ENCODE data around the gene TLR9.

The TLR9 gene

GRCh38 chr3:52229656-52230055 is 4.2 kb upstream of the TLR9 start:
- H3K4me3 ChIP-seq (ENCODE audit: low read length): no peak overlapping the region
- no peak for DNase-seq (ENCODE audit: low read depth)
- H3K27me3 ChIP-seq (replicated peaks; ENCODE audit: control insufficient read depth, insufficient read depth, low read length): no peaks in the 10 kb centered on the region
- H3K36me3 ChIP-seq (ENCODE audit: control insufficient read depth, insufficient read depth, low read length, severe bottlenecking): peaks cover 62% of the 10 kb centered on the region
- peaks cover 9% of the 10 kb centered on the region for H3K4me1 ChIP-seq (ENCODE audit: control insufficient read depth, insufficient read depth, low read length)
- no peaks in the 10 kb centered on the region for H3K9me3 ChIP-seq (ENCODE audit: control insufficient read depth, low read length)
- H3K9ac ChIP-seq (ENCODE audit: low read length): no peak overlapping the region

GRCh38 chr3:52228751-52229291 is 3.4 kb upstream of the TLR9 start:
- no peak for DNase-seq (ENCODE audit: low read depth)
- H3K4me3 ChIP-seq (ENCODE audit: low read length): no peak overlapping the region
- H3K36me3 ChIP-seq (ENCODE audit: control insufficient read depth, insufficient read depth, low read length, severe bottlenecking): peaks cover 55% of the 10 kb centered on the region
- H3K4me1 ChIP-seq (ENCODE audit: control insufficient read depth, insufficient read depth, low read length): peaks cover under 1% of the 10 kb centered on the region
- H3K9me3 ChIP-seq (ENCODE audit: control insufficient read depth, low read length): no peaks in the 10 kb centered on the region
- no peaks in the 10 kb centered on the region for H3K27me3 ChIP-seq (replicated peaks; ENCODE audit: control insufficient read depth, insufficient read depth, low read length)
- no peak overlapping the region for H3K9ac ChIP-seq (ENCODE audit: low read length)

GRCh38 chr3:52228266-52228665 is 2.8 kb upstream of the TLR9 start:
- H3K36me3 ChIP-seq (ENCODE audit: control insufficient read depth, insufficient read depth, low read length, severe bottlenecking): peaks cover 53% of the 10 kb centered on the region
- H3K9me3 ChIP-seq (ENCODE audit: control insufficient read depth, low read length): no peaks in the 10 kb centered on the region

DNA sequence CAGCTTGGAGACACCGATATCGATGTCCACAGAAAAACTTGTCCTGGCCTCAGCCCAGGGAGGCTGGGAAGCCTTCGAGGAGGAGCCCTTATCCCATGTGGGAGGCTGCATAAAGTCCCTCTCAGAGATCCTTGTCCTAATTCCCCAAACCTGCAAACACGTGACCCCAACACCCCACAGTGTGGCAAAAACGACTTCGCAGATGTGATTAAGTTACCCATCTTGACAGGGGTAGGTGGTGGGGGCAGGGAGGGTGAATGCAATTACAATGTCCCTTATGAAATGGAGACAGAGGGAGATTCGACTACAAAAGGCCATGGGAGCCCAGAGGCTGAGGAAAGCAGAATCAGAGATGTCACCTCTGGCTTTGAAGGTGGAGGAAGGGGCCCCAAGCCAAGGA is 2.3 kb upstream of the TLR9 start:
- H3K4me3 ChIP-seq (ENCODE audit: low read length): no peak overlapping the region
- no peak for DNase-seq (ENCODE audit: low read depth)
- H3K9me3 ChIP-seq (ENCODE audit: control insufficient read depth, low read length): no peaks in the 10 kb centered on the region
- peaks cover 48% of the 10 kb centered on the region for H3K36me3 ChIP-seq (ENCODE audit: control insufficient read depth, insufficient read depth, low read length, severe bottlenecking)
- no peaks in the 10 kb centered on the region for H3K4me1 ChIP-seq (ENCODE audit: control insufficient read depth, insufficient read depth, low read length)
- no peaks in the 10 kb centered on the region for H3K27me3 ChIP-seq (replicated peaks; ENCODE audit: control insufficient read depth, insufficient read depth, low read length)
- H3K9ac ChIP-seq (ENCODE audit: low read length): no peak overlapping the region

More at GRCh38 chr3:52228266-52228665, 2.8 kb upstream of the TLR9 start:
- no peak overlapping the region for H3K9ac ChIP-seq (ENCODE audit: low read length)
- no peaks in the 10 kb centered on the region for H3K27me3 ChIP-seq (replicated peaks; ENCODE audit: control insufficient read depth, insufficient read depth, low read length)
- H3K4me3 ChIP-seq (ENCODE audit: low read length): no peak overlapping the region
- DNase-seq (ENCODE audit: low read depth): no peak
- no peaks in the 10 kb centered on the region for H3K4me1 ChIP-seq (ENCODE audit: control insufficient read depth, insufficient read depth, low read length)

- Histone ChIP-seq H3K9me3 (ENCODE audit: control insufficient read depth, low read length) (no peaks in the 10 kb centered on the region), H3K4me1 (ENCODE audit: control insufficient read depth, insufficient read depth, low read length) (no peaks in the 10 kb centered on the region), H3K9ac (ENCODE audit: low read length) (no peak overlapping the region), H3K4me3 (ENCODE audit: low read length) (no peak overlapping the region), H3K27me3 (replicated peaks; ENCODE audit: control insufficient read depth, insufficient read depth, low read length) (no peaks in the 10 kb centered on the region), H3K36me3 (ENCODE audit: control insufficient read depth, insufficient read depth, low read length, severe bottlenecking) (peaks cover 42% of the 10 kb centered on the region)
- DNase-seq (ENCODE audit: low read depth): no peak
Observed at GRCh38 chr3:52227117-52227516, 1.7 kb upstream of the TLR9 start.

DNA sequence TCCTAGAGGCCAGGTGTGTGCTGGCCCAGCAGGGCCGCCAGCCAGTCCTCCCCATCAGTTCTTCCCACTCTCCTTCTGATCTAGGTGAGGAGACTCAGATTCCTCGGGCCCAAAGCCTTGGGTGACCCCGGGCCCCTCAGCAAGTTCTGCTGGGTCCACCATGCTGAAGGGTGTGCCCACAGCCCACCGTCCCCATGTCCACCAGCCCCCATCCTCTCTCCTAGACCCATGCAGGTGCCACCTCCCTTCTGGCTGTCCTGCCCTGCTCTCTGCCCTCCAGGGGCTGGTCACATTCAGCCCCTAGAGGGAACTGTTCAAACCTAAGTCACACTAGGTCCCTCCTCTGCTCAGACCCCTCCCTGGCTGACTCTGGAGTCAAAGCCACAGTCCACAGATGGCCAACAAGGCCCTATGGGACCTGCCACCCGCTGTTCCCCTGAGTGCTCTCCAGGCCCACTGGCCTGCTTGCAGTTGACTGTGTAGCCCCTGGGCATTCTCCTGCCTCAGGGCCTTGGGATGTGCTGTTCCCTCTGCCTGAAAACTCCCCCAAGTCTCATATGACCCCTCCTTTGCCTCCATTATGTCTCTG is 878 bp upstream of the TLR9 start:
- Histone ChIP-seq H3K4me3 (ENCODE audit: low read length) (no peak overlapping the region), H3K9ac (ENCODE audit: low read length) (no peak overlapping the region), H3K4me1 (ENCODE audit: control insufficient read depth, insufficient read depth, low read length) (no peaks in the 10 kb centered on the region), H3K36me3 (ENCODE audit: control insufficient read depth, insufficient read depth, low read length, severe bottlenecking) (peaks cover 35% of the 10 kb centered on the region), H3K27me3 (replicated peaks; ENCODE audit: control insufficient read depth, insufficient read depth, low read length) (no peaks in the 10 kb centered on the region), H3K9me3 (ENCODE audit: control insufficient read depth, low read length) (no peaks in the 10 kb centered on the region)
- DNase-seq (ENCODE audit: low read depth): no peak

DNA sequence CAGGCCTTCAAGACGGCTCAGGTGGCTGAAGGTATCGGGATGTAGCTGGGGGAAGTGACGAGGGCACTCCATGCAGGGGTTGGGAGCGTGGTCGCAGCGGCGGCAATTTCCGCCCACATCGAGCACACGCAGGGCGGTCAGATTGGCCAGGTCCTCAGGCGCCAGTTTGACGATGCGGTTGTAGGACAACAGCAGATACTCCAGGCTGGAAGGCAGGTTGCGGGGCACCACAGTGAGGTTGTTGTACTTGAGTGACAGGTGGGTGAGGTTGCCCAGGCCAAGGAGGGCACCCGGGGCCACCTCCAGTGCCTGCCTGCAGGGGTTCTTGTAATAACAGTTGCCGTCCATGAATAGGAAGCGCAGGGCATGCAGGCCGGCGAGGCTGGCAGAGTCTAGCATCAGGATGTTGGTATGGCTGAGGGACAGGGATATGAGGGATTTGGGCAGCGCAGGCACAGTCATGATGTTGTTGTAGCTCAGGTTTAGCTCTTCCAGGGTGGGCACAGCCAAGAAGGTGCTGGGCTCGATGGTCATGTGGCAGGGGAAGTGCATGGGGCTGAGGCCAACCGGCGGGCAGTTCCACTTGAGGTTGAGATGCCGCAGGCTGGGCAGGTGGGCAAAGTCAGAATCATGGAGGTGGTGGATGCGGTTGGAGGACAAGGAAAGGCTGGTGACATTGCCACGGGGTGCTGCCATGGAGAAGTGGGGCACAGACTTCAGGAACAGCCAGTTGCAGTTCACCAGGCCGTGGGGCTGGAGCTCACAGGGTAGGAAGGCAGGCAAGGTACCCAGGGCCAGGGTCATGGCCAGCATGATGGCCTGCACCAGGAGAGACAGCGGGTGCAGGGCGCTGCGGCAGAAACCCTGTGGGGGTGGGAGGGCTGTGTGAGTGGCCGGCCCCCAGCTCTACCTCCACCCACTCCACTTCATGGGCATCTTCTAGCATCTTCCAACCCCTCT is 1.7 kb downstream of the TLR9 start:
- H3K4me1 ChIP-seq (ENCODE audit: control insufficient read depth, insufficient read depth, low read length): peaks cover 7% of the 10 kb centered on the region
- H3K9me3 ChIP-seq (ENCODE audit: control insufficient read depth, low read length): no peaks in the 10 kb centered on the region
- peaks cover 9% of the 10 kb centered on the region for H3K36me3 ChIP-seq (ENCODE audit: control insufficient read depth, insufficient read depth, low read length, severe bottlenecking)
- H3K4me3 ChIP-seq (ENCODE audit: low read length): no peak overlapping the region
- no peak for DNase-seq (ENCODE audit: low read depth)
- no peaks in the 10 kb centered on the region for H3K27me3 ChIP-seq (replicated peaks; ENCODE audit: control insufficient read depth, insufficient read depth, low read length)
- no peak overlapping the region for H3K9ac ChIP-seq (ENCODE audit: low read length)

GRCh38 chr3:52222319-52223221 is 2.9 kb downstream of the TLR9 start:
- no peak overlapping the region for H3K4me3 ChIP-seq (ENCODE audit: low read length)
- H3K4me1 ChIP-seq (ENCODE audit: control insufficient read depth, insufficient read depth, low read length): peaks cover 8% of the 10 kb centered on the region
- no peaks in the 10 kb centered on the region for H3K9me3 ChIP-seq (ENCODE audit: control insufficient read depth, low read length)
- no peak overlapping the region for H3K9ac ChIP-seq (ENCODE audit: low read length)
- no peaks in the 10 kb centered on the region for H3K36me3 ChIP-seq (ENCODE audit: control insufficient read depth, insufficient read depth, low read length, severe bottlenecking)
- DNase-seq (ENCODE audit: low read depth): no peak
- no peaks in the 10 kb centered on the region for H3K27me3 ChIP-seq (replicated peaks; ENCODE audit: control insufficient read depth, insufficient read depth, low read length)

- H3K9ac ChIP-seq (ENCODE audit: low read length): no peak overlapping the region
- no peak overlapping the region for H3K4me3 ChIP-seq (ENCODE audit: low read length)
Observed at GRCh38 chr3:52221563-52222318, 3.7 kb downstream of the TLR9 start.

DNA sequence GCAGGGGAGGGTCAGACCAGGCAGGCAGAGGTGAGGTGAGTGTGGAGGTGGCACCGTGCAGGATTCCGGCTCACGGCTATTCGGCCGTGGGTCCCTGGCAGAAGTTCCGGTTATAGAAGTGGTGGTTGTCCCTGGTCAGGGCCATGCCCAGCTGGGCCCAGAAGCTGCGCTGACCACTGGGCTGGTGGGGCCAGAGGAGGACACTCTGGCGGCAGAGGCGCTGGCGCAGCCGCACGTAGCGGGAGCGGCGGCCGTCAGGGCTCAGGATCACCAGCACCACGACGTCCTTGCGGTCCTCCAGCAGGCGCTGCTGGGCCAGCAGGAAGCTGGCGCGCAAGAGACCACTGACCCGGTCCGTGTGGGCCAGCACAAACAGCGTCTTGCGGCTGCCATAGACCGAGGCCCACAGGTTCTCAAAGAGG is 4.3 kb downstream of the TLR9 start:
- H3K4me1 ChIP-seq (ENCODE audit: control insufficient read depth, insufficient read depth, low read length): peaks cover 21% of the 10 kb centered on the region
- no peak for DNase-seq (ENCODE audit: low read depth)

More at GRCh38 chr3:52221563-52222318, 3.7 kb downstream of the TLR9 start:
- Histone ChIP-seq H3K36me3 (ENCODE audit: control insufficient read depth, insufficient read depth, low read length, severe bottlenecking) (no peaks in the 10 kb centered on the region), H3K27me3 (replicated peaks; ENCODE audit: control insufficient read depth, insufficient read depth, low read length) (no peaks in the 10 kb centered on the region), H3K4me1 (ENCODE audit: control insufficient read depth, insufficient read depth, low read length) (peaks cover 15% of the 10 kb centered on the region), H3K9me3 (ENCODE audit: control insufficient read depth, low read length) (no peaks in the 10 kb centered on the region)
- no peak for DNase-seq (ENCODE audit: low read depth)

More for the DNA sequence above, 4.3 kb downstream of the TLR9 start:
- H3K9ac ChIP-seq (ENCODE audit: low read length): no peak overlapping the region
- H3K9me3 ChIP-seq (ENCODE audit: control insufficient read depth, low read length): no peaks in the 10 kb centered on the region
- H3K36me3 ChIP-seq (ENCODE audit: control insufficient read depth, insufficient read depth, low read length, severe bottlenecking): no peaks in the 10 kb centered on the region
- H3K4me3 ChIP-seq (ENCODE audit: low read length): no peak overlapping the region
- no peaks in the 10 kb centered on the region for H3K27me3 ChIP-seq (replicated peaks; ENCODE audit: control insufficient read depth, insufficient read depth, low read length)

Data from adipocyte (in vitro differentiated cells).